ENCODE results near the gene ARHGAP21. TPM values are rescaled to one million over a fixed set of nuclear protein-coding genes. Genes with fewer than 3 reads are reported as not detected.

ARHGAP21 gene
- total RNA-seq, 1 experiment from 2014 or later, result 45.8 TPM

DNA sequence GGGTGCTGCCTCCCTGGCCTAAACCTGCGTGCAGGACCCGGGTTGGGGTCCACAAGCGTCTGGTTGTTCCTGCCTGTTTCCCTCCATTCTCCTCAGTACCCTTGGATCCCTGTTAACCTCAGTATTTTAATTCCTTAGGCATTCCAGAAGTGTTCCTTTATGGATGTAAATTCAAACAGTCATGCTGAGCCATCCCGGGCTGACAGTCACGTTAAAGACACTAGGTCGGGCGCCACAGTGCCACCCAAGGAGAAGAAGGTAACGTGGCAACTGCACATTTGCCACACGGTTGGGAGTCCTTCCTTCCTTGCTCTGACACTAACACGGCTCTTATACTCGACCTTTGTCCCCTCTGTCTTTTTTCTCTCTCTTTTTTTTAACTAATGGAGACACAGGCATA is 187.1 kb downstream of the ARHGAP21 start:
- CTCF ChIA-PET, result no interaction called here
- ATAC-seq, result no peak

DNA sequence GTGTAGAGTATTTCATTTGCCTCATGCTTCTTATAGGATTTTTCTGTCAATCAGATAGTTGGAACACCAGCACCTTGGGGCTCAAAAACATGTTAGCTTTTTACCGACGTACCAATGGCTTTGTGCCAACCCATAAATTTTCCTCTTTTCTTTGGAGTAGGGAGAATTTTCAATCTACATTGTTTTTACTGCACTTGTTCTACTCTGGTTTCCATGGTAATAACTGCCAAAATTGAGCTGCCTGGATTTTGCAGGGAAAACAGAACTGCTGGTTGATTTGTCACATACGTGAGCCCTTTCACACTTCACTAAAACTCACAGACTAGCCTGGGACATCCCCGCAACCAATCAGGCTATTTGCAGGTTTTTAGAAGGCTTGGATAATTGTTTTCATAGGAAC is 189.7 kb downstream of the ARHGAP21 start:
- no peak for TF ChIP-seq SIN3A (IDR thresholded peaks at IDR 0.05; ENCODE audit: borderline replicate concordance, insufficient read depth, low read depth, low read length)
- TF ChIP-seq POLR2AphosphoS5 (IDR thresholded peaks at IDR 0.05; ENCODE audit: low read depth, low read length), result no peak
- TF ChIP-seq, protein P1, sequence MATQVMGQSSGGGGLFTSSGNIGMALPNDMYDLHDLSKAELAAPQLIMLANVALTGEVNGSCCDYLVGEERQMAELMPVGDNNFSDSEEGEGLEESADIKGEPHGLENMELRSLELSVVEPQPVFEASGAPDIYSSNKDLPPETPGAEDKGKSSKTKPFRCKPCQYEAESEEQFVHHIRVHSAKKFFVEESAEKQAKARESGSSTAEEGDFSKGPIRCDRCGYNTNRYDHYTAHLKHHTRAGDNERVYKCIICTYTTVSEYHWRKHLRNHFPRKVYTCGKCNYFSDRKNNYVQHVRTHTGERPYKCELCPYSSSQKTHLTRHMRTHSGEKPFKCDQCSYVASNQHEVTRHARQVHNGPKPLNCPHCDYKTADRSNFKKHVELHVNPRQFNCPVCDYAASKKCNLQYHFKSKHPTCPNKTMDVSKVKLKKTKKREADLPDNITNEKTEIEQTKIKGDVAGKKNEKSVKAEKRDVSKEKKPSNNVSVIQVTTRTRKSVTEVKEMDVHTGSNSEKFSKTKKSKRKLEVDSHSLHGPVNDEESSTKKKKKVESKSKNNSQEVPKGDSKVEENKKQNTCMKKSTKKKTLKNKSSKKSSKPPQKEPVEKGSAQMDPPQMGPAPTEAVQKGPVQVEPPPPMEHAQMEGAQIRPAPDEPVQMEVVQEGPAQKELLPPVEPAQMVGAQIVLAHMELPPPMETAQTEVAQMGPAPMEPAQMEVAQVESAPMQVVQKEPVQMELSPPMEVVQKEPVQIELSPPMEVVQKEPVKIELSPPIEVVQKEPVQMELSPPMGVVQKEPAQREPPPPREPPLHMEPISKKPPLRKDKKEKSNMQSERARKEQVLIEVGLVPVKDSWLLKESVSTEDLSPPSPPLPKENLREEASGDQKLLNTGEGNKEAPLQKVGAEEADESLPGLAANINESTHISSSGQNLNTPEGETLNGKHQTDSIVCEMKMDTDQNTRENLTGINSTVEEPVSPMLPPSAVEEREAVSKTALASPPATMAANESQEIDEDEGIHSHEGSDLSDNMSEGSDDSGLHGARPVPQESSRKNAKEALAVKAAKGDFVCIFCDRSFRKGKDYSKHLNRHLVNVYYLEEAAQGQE (IDR thresholded peaks at IDR 0.05; ENCODE audit: insufficient read depth in 1 of 2, low read depth in 2 of 2, low read length in 1 of 2), result no peak
- no peak for TF ChIP-seq TCF7L2 (IDR thresholded peaks at IDR 0.05; ENCODE audit: low read depth, low read length)
- TF ChIP-seq, protein P2, sequence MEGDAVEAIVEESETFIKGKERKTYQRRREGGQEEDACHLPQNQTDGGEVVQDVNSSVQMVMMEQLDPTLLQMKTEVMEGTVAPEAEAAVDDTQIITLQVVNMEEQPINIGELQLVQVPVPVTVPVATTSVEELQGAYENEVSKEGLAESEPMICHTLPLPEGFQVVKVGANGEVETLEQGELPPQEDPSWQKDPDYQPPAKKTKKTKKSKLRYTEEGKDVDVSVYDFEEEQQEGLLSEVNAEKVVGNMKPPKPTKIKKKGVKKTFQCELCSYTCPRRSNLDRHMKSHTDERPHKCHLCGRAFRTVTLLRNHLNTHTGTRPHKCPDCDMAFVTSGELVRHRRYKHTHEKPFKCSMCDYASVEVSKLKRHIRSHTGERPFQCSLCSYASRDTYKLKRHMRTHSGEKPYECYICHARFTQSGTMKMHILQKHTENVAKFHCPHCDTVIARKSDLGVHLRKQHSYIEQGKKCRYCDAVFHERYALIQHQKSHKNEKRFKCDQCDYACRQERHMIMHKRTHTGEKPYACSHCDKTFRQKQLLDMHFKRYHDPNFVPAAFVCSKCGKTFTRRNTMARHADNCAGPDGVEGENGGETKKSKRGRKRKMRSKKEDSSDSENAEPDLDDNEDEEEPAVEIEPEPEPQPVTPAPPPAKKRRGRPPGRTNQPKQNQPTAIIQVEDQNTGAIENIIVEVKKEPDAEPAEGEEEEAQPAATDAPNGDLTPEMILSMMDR (IDR thresholded peaks at IDR 0.05), result no peak
- Histone ChIP-seq H3K27ac (ENCODE audit: low read length) (no peak overlapping the region), H3K36me3 (ENCODE audit: control insufficient read depth, insufficient read depth, low read length) (no peaks in the 10 kb centered on the region), H3K9me3 (ENCODE audit: control insufficient read depth, insufficient read depth, low read depth, low read length) (no peaks in the 10 kb centered on the region), H3K4me3 (ENCODE audit: low read depth in 2 of 2, low read length in 2 of 2) (no peak overlapping the region), H3K4me1 (ENCODE audit: control insufficient read depth, insufficient read depth, low read length) (no peaks in the 10 kb centered on the region), H3K27me3 (ENCODE audit: control insufficient read depth, insufficient read depth, low read length) (no peaks in the 10 kb centered on the region)
- ChIA-PET CTCF (no interaction called here), POLR2A (no interaction called here)
- BruUV-seq (replicated peaks), result no TSS peak
- in situ Hi-C loops (cut with HindIII; ENCODE audit: low pct_unique_long_range_greater_than_20kb, low sequenced_read_pairs) (no loop called here), intact Hi-C loops (cut with micrococcal nuclease; ENCODE audit: unreplicated experiment) (no loop called here)
- ATAC-seq, result no peak
- DNase-seq (ENCODE audit: low read depth, low spot score), result no peak

More for the DNA sequence above, 187.1 kb downstream of the ARHGAP21 start:
- no peaks in the 10 kb centered on the region for H3K9me3 ChIP-seq (ENCODE audit: control insufficient read depth, insufficient read depth, low read depth, low read length)
- H3K36me3 ChIP-seq (ENCODE audit: control insufficient read depth, insufficient read depth, low read length), result no peaks in the 10 kb centered on the region
- no peak overlapping the region for H3K4me3 ChIP-seq (ENCODE audit: low read depth in 2 of 2, low read length in 2 of 2)
- BruUV-seq (replicated peaks), result no TSS peak
- no peaks in the 10 kb centered on the region for H3K27me3 ChIP-seq (ENCODE audit: control insufficient read depth, insufficient read depth, low read length)
- TF ChIP-seq, protein P2 (IDR thresholded peaks at IDR 0.05), result no peak
- TF ChIP-seq, protein P1 (IDR thresholded peaks at IDR 0.05; ENCODE audit: insufficient read depth in 1 of 2, low read depth in 2 of 2, low read length in 1 of 2), result no peak
- no peak for TF ChIP-seq TCF7L2 (IDR thresholded peaks at IDR 0.05; ENCODE audit: low read depth, low read length)
- TF ChIP-seq POLR2AphosphoS5 (IDR thresholded peaks at IDR 0.05; ENCODE audit: low read depth, low read length), result no peak
- TF ChIP-seq SIN3A (IDR thresholded peaks at IDR 0.05; ENCODE audit: borderline replicate concordance, insufficient read depth, low read depth, low read length), result no peak
- no peaks in the 10 kb centered on the region for H3K4me1 ChIP-seq (ENCODE audit: control insufficient read depth, insufficient read depth, low read length)
- H3K27ac ChIP-seq (ENCODE audit: low read length), result no peak overlapping the region
- POLR2A ChIA-PET, result no interaction called here
- intact Hi-C loops (cut with micrococcal nuclease; ENCODE audit: unreplicated experiment), result no loop called here
- no peak for DNase-seq (ENCODE audit: low read depth, low spot score)
- in situ Hi-C loops (cut with HindIII; ENCODE audit: low pct_unique_long_range_greater_than_20kb, low sequenced_read_pairs), result no loop called here

Other genes with a start within 250 kb of the ARHGAP21 start
- 3.0 TPM for gene PRTFDC1, start 228.7 kb upstream of the ARHGAP21 start, total RNA-seq (2021; ENCODE audit: unreplicated experiment)